NB4 (cell line): ENCODE data around the gene TBXAS1.

Experiments used
- CTCF ChIP-seq: IDR thresholded peaks from one replicate; pipeline ENCODE4 v1.5.1; 2012; ENCODE audit warnings: low read depth, low read length
- MAX ChIP-seq: IDR thresholded peaks from 2 replicates; pipeline ENCODE4 v1.6.1; 2011; ENCODE audit warnings: low read depth, low read length
- MYC ChIP-seq: IDR thresholded peaks from 2 replicates; pipeline ENCODE4 v1.6.1; 2011; ENCODE audit warnings: low read depth, low read length
- POLR2A ChIP-seq: IDR thresholded peaks from 2 replicates; pipeline ENCODE4 v1.6.1; 2011; ENCODE audit warnings: mild to moderate bottlenecking; ENCODE audit not compliant: insufficient read length; ENCODE audit errors: extremely low read depth

- TF ChIP-seq POLR2A (no peak), CTCF (no peak), MYC (no peak), MAX (no peak)
These were observed 164.1 kb downstream of the TBXAS1 start for GRCh38 chr7:139993169-139993568.
